ENCODE results near the gene CEP57L1.
"Not testable (repeated sequence)": the region's sequence is repeated elsewhere in the genome, so short reads cannot be mapped to it uniquely, and the experiment has no call there.

CEP57L1 gene

DNA sequence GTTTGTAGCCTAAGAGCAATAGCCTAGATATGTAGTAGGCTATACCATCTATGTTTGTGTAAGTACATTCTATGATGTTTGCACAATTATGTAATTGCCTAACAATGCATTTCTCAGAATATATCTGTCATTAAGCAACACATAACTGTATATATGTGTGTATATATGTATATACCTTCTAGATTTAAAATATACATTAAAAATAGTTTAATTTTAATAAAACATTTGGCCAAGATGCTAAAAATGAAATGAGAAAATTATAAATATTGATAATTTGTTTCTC is 21.2 kb upstream of the CEP57L1 start:
- no peak for DNase-seq

DNA sequence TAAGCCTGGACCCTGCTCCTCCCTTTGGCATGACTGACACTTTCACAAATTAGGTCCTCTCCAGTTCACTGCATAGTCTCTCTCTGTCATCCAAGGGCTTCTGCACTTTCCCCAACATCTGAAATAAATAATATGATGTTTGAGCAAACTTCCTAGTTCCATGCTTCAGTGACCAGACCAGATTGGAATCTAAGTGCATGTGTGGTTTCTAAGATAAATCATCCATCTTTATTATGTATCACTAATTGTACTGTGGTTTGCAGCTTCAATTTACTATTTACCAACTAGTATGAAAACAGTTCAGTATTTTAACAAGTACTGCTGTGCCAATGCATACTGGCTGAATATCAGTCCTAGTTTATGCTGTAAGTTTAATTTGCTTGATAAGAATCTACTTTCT is 19.4 kb upstream of the CEP57L1 start:
- no peak for DNase-seq

DNA sequence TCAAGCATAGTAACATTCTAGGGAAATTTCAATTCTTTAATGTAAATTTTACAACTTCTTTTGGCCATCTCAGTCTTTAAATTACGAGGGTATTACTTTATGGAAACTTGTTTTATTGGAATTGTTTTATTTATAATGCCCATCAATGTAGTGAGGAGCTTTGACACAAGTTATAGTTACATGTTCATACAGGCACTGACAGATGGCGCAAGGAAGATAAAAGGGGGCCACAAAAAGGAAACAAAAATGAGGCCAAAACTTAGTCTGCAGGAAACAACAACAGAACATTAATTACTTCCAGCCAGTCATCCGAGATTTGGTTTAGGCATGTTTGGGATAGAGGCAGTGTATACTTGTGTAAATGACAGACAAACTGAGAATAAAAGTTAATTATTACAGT is 18.9 kb upstream of the CEP57L1 start:
- DNase-seq: no peak

DNA sequence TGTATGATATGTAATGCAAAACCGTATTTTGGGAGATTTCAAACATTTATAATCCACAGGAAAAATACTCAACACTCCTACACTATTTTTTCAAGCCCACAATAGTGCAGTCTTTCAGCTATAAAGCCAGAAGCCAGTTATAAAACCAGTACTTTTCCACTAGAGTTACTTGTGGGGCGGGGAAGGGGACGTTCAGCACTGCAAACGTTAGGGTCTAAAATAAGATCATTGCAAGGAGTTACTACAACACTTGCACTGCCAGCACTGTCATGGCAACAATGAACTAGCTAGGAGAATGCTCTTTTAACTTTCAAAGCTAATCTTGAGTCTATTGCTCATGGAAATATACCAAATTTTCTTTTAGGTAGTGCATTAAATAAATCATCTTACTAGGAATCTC is 15.3 kb upstream of the CEP57L1 start:
- DNase-seq: peak; percentile 86

DNA sequence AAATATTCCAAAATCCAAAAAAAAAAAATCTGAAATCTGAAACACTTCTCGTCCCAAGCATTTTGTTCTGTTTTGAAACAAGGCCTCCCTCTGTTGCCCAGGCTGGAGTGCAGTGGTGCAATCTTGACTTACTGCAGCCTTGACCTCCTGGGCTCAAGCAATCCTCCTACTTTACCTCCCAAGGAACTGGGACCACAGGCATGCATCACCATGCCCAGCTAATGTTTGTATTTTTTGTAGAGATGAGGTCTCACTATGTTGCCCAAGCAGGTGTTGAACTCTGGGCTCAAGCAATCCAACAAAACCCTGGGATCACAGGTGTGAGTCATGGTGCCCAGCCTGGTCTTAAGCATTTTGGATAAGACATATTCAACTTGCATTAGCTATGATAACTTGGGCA is 14.3 kb upstream of the CEP57L1 start:
- DNase-seq: no peak

DNA sequence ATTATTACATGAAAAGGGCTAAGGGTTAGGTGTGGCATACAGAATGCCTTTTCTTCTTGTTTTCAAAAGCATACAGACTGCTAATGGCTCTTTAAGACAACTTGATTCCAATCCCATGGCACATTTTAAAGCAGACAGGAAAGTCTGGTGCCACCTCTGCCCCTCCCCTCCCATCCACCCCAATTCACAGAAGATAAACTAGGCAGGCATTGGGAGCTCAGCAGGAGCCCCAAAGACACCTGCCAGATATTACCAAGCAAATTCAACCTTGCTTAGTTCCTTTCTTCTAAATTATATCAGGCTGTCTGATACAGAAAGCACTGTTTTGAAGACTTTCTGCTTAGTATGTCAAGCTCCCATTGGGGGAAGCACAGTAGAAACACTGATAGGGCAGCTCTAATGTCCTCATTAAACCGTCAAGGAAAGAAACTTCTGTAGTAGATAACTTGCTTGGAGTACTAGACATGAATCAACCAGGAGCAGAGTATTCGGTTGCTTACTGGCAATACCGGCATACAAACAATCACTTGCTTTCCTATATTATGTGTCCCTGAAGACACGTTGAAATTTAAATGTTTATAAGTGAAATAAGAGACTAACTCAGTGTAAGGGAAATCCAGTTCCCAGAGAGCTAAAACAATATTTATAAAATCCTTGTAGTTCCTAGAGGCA is 13.7 kb upstream of the CEP57L1 start:
- no peak for DNase-seq

DNA sequence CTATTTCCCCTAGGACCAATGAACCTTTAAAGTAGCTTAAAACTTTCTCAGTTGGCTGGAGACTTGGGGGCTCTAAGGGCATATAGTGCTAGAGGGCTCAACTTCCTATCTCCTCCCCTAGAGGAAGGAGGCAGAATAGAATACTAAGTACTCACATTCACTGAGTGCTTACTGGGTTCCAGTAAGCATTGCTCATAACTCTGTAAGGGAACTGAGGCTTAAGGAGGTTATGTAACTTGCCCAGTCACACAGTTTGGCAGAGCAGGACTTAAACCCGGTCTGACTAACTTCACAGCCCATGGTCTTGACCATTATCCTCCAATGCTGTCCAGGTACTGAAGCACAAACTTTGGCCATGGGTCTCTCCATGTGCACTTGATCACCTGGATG is 13.1 kb upstream of the CEP57L1 start:
- no peak for DNase-seq

DNA sequence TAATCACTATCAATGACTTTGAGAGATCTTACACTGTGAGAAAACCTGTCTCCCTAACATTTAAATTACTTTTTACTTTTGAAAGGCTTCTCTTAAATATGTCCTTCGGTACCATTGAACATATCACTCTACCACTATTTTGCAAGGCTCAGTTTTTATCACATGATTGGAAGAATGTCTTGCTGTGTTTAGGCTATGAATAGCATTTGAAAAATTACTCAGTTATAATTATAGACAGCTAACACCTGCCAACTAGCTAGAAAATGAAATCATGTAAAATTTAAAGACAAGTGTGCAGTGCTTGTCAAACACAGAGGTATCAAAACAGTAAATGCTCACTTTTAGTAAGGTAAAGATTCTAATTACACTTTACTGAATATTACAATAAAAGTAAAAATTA is 11.7 kb upstream of the CEP57L1 start:
- no peak for DNase-seq

DNA sequence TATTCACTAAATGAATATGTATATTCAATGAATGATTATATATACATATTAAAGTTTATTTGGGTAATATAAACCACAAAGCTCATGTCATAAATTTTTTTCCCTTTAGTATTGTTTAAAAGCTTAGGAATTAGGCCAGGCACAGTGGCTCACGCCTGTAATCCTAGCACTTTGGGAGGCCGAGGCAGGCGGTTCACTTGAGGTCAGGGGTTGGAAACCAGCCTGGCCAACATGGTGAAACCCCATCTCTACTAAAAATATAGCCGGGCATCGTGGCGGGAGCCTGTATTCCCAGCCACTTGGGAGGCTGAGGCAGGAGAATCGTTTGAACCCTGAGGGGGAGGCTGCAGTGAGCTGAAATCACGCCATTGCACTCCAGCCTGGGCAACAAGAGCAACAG is 11.2 kb upstream of the CEP57L1 start:
- DNase-seq: not testable (repeated sequence)

DNA sequence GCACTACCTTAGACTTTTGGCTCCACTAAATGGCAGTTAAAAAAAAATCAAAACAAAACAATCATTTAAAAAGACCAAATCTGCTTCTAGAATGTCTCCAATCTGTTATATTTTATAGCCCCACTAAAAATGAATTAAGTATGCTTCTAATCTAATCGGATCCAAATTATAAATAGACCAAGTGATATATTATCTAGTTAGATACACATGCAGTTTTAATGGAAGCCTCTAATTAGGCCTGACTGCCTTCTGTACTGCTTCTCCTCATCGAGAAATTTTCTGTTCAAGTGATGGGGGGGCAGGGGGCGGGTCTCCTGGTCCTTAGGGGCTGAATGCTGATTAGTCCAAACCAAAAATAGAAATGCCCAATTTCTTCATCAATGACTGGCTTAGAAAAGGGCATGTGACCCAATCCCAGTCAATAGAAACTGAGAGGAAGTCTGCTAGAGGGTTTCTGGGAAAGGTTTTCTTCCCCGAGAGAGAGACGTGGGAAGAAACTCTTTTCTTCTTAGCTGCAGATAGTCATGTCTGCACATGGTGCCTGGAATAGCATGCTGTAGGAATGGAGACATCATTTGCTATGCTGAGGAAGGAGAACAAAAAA is 7.5 kb upstream of the CEP57L1 start:
- DNase-seq: no peak

DNA sequence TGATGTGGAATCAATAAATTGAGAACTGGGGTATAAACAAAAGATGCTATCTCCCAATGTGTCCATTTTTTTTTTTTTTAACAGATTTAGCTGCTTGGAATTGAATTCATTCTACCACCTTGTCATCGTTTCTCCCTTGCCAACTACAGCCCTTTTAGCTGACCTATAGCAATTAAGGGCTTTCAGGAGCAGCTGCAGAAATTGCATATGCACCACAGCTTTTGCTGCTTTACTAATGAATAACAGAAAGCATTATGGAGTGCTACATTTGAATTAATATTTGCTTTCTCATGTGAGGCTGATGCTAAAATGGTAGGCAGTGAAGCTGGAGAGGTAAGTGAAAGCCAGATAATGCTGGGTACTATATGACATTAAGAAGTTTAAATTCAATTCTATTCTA is 6.3 kb upstream of the CEP57L1 start:
- no peak for DNase-seq

DNA sequence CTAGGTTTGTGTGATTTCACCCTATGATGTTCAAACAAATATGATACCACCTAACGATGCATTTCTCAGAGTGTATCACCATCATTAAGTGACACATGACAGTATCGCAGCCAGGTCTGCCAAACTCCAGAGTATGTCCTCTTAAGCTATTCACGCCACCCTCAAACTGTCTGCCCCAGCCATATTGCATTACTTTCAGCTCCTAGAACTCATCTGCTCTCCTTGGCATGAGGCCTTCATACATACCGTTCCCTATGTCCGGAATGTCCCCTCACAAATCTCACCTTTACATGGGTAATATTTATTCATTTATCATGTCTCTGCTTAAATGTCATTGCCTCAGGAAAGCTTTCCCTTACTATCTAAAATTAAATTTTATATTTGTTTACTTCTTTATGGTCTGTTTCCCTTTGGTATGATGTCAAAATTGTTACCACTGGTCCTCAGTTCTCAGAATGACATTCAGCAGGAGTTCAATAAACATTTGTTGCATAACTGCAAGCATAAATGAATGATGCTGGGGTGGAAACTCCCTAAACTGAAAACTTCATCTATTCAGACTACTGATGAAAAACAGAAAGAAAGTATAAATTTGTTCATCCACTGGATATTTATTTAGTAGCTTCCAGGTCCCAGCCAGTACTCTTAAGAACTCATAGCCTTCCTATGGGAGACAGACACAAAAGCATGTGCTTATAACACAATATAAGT is 3.8 kb upstream of the CEP57L1 start:
- no peak for DNase-seq

DNA sequence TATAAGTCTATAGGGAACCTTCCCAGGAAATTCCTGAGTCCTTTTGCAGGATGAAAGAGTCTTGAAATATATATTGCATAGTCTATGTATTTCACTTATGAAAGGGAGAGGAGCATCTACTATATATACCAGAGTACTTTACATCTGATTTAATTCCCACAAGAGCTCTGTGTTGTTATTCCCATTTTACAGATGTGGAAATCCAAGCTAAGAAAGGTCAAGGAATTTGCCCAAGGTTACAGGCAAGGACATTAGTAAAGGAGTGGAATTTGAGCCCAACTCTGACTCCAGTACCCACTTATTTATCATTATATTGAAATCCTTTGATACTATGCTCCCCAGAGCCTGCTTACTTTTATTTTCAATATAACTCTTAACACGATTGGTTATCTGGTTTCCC is 3.2 kb upstream of the CEP57L1 start:
- no peak for DNase-seq

DNA sequence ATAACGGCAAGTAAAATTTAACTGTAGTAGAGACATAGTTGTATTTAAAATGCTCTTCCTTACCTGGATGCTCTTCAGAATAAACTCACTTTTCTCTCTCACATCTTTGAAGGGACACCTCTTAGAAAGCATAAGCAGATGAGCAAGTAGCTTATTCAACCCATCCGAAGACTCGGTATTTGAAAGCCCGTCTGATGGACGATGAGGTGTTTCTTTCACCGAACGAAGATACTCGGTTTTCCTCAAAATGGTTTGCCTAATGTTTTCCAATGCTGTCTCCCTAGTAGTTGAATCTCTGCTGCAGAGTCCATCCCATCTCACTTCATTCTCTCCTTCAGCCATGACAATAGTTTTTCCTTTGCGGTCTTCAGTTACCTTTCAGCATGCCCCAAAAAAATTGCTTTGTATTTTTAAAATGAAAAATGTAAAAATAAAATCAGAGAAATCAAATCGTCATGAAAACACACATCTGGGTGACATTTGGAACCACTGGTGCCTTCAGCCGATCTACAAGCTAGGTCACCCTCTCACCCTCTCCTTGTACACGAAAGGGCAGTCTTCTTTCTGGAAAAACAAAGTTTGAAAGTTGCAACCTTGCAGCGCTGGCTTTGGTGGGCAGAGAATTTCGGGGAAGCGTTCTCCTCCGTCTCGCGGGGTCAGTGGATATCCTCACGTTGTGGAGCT is 1.4 kb upstream of the CEP57L1 start:
- no peak for DNase-seq

DNA sequence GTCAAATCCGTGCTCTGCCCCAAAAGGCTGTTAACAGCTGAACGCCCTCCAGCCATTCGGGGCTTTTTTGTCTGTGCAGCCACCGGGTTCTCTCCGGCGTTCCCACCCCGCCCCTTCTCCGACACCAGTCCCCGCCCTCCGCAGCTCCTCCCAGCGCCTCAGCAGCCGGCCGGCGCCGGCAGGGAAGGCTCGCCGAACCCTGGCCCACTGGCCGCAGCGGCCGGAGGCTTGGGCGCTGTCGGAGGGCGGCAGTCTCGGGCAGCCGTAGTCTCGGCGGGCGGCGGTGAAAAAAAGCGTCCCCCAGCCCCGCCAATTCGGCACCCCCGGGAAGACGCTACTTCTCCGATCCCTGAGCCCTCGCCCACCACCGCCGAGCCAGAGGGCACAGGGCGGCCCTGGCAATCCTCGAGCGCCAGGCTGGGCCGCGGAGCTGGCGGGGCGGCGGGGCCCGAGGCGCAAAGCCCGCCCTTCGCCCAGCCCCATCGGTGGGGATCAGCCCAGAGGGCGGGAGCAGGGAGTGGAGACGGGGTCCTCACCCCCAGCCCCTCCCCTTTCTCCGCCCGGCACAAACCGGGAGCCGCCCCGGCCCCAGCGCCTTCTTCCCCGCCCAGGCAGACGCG is 781 bp upstream of the CEP57L1 start, which contains the start of gene SESN1:
Gene SESN1, minus strand, starts transcription at position 431 of the 620 bp plus-strand sequence. CDS start 773 bp downstream, outside the sequence.
- DNase-seq: peak; percentile 99

DNA sequence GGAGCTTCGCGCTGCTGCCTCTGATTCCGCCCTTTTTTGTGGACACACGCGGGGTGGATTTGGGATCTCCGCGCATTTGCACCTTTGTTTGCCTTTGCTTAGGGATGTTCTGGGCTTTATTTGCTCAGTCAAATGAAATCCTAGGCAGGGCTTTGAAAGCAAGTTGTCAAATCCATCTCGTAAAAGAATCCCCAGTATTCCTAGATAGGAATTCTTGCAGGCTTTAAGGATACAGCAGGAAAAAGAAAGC is 453 bp downstream of the CEP57L1 start:
- DNase-seq: no peak

DNA sequence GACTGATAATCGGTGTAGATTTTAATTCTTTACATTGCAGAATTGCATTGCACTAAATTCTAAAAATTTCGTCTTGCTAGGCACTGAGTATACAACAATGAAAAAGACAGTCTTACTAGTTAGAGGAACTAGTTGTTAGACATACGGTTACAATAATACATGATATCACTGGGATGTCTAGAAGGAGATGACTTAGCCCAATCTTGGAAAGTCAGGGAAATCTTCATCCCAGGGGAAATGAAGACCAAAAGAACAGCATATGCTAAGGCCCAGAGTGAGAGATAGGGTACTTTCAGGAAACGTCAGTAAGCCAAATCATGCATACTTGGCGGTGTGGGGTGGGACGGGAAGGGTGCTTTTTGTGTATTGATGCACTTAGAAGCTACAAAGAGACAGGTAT is 901 bp downstream of the CEP57L1 start:
- DNase-seq: no peak

DNA sequence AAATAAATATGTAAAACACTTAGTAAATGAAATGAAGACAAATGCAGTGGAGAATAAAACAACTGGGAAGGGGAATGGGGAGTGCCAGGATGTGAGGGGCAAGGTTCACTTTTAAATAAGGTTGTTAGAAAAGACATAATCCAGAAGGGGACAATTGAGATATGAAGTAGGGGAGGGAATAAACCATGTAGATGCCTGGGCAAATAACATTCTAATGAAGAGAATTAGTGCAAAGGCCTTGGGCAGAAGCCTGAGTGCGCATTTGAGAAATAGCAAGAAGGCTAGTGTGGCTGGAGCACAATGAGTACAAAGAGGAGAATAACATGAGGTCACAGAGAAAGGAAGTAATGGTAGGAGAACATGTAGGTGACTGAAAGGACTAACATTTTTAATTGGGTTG is 2.4 kb downstream of the CEP57L1 start:
- no peak for DNase-seq

DNA sequence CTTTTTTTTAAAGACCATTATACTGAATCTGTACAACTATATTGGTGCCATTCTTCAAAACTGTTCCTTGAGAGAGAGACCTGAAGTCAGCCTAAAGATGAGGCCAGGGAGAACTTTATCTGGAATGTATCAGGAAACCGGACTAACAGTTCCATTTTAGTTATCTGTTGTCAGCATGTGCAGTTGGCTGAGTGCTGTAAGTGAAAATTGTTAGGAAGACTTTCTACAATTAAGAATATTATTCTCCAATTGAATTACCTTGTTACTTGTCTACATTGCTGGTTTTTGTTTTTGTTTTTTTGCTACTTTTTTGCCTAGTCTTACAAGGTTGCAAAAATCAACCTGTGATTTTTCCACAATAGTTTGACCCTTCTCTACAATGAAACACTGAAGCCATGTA is 7.5 kb downstream of the CEP57L1 start:
- no peak for DNase-seq

DNA sequence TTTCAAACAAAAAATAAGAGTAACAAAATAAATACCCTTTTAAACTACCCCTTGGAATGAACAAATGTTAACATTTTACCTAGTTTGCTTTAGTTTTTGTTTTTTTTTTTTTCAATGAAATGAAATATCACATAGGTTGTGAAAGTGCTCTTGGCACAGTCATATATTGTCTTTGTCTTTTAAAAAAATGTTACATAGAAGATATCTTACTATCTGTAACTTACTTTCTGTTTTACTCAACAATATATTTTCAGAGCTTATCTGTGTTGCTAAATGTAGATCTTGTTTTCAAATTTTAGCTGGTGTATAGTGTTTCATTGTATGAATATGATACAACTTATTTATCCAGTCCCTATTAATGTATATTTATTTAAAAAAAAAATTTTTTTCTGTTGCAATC is 8.6 kb downstream of the CEP57L1 start:
- DNase-seq: no peak

DNA sequence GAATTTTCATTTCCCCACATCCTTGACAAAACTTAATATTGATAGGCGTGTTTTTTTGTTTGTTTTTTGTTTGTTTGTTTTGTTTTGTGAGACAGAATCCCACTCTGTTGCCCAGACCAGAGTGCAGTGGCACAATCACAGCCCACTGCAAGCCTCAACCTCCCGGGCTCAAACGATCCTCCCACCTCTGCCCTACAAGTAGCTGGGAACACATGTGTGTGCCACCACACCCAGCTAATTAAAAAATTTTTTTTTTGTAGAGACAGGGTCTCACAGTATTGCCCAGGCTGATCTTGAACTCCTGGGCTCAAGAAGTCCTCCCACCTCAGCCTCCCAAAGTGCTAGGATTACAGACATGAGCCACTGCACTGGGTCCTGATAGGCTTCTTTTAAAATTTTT is 9.2 kb downstream of the CEP57L1 start:
- no peak for DNase-seq

DNA sequence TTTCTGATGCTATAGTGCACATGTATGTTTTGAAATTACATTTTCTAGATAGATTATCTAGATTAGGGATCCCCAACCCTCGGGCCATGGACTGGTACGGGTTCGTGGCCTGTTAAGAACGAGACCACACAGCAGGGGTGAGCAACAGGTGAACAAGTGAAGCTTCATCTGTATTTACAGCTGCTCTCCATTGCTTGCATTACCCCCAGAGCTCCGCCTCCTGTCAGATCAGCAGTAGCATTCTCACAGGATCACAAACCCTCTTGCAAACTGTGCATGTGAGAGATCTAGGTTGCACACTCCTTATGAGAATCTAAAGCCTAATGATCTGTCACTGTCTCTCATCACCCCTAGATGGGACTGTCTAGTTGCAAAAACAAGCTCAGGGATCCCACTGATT is 10.4 kb downstream of the CEP57L1 start:
- DNase-seq: no peak

DNA sequence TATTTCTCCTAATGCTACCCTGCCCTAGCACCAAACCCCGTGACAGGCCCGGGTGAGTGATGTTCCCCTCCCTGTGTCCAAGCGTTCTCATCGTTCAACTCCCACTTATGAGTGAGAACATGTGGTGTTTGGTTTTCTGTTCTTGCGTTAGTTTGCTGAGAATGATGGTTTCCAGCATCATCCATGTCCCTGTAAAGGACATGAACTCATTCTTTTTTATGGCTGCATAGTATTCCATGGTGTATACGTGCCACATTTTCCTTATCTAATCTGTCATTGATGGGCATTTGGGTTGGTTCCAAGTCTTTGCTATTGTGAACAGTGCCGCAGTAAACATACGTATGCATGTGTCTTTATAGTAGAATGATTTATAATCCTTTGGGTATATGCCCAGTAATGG is 14.4 kb downstream of the CEP57L1 start:
- not testable (repeated sequence) for DNase-seq

DNA sequence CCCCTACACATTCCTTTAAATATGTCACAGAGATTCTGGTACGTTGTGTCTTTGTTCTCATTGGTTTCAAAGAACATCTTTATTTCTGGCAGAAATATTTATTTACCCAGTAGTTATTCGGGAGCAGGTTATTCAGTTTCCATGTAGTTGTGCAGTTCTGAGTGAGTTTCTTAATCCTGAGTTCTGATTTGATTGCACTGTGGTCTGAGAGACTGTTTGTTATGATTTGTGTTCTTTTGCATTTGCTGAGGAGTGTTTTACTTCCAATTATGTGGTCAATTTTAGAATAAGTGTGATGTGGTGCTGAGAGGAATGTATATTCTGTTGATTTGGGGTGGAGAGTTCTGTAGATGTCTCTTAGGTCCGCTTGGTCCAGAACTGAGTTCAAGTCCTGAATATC is 17.4 kb downstream of the CEP57L1 start:
- not testable (repeated sequence) for DNase-seq
